AG09319 (cell line): ENCODE results near the gene IP6K3.

ENCODE experiments used
- DNase-seq: peaks from one replicate; pipeline ENCODE4 v3.0.0-alpha.2; 2010; ENCODE audit warnings: low read depth; ENCODE audit errors: extremely low read depth
- CTCF ChIP-seq: IDR thresholded peaks from 2 replicates; pipeline ENCODE4 v1.5.1; 2011; ENCODE audit warnings: low read depth, mild to moderate bottlenecking, inconsistent platforms, low read length, moderate library complexity

Gene IP6K3

GRCh38 chr6:33721508-33721907 is 25.2 kb downstream of the IP6K3 start:
- no peak for DNase-seq
- no peak for TF ChIP-seq CTCF

GRCh38 chr6:33720998-33721397 is 25.7 kb downstream of the IP6K3 start:
- DNase-seq = no peak
- no peak for TF ChIP-seq CTCF

GRCh38 chr6:33719326-33719987 is 27.2 kb downstream of the IP6K3 start:
- no peak for DNase-seq

GRCh38 chr6:33718713-33719112 is 28.0 kb downstream of the IP6K3 start:
- TF ChIP-seq CTCF = no peak
- no peak for DNase-seq

More at GRCh38 chr6:33719326-33719987, 27.2 kb downstream of the IP6K3 start:
- TF ChIP-seq CTCF = no peak

GRCh38 chr6:33717934-33718455 is 28.7 kb downstream of the IP6K3 start:
- TF ChIP-seq CTCF = no peak
- no peak for DNase-seq

- no peak for DNase-seq
These were observed 29.6 kb downstream of the IP6K3 start for GRCh38 chr6:33716890-33717632.

More at GRCh38 chr6:33716890-33717632, 29.6 kb downstream of the IP6K3 start:
- TF ChIP-seq CTCF = no peak
